ENCODE results near the gene TPD52L2.
A peak's percentile ranks its signal among the peaks of the same experiment; 100 is the strongest.
"Not testable (repeated sequence)": the region's sequence is repeated elsewhere in the genome, so short reads cannot be mapped to it uniquely, and the experiment has no call there.

The TPD52L2 gene

GRCh38 chr20:63855363-63856097 lies 9.5 kb upstream of the TPD52L2 start:
- no peak for DNase-seq (ENCODE audit: low read depth in 1 of 2, low spot score in 1 of 2)

DNA sequence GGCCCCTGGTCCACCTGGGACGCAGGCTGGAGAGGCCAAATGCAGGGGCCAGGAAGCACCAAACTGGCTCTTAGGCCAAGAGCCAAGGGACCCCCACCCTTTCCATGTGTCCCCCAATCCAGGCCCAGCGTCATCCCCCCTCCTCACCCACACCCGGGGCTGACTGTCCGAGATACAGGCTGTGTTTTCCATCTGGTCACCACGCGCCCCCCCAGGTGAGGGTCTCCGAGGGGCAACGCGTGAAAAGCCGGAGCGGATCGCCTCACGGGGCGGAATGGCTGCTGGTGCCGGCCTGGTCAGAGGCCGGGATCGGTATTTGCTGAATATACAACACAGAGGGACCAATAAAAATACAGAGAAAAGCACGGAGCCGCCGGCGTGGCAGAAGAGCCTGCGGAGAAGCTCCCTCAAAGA lies 9.0 kb upstream of the TPD52L2 start:
- no peak for DNase-seq (ENCODE audit: low read depth in 1 of 2, low spot score in 1 of 2)

- DNase-seq (ENCODE audit: low read depth in 1 of 2, low spot score in 1 of 2): no peak
These were observed 7.2 kb upstream of the TPD52L2 start for GRCh38 chr20:63857764-63858392.

- DNase-seq (ENCODE audit: low read depth in 1 of 2, low spot score in 1 of 2): no peak
These were observed 6.5 kb upstream of the TPD52L2 start for GRCh38 chr20:63858393-63859165.

- no peak for DNase-seq (ENCODE audit: low read depth in 1 of 2, low spot score in 1 of 2)
These were observed 5.8 kb upstream of the TPD52L2 start for GRCh38 chr20:63859166-63859699.

- no peak for DNase-seq (ENCODE audit: low read depth in 1 of 2, low spot score in 1 of 2)
These were observed 4.6 kb upstream of the TPD52L2 start for GRCh38 chr20:63860325-63861051.

DNA sequence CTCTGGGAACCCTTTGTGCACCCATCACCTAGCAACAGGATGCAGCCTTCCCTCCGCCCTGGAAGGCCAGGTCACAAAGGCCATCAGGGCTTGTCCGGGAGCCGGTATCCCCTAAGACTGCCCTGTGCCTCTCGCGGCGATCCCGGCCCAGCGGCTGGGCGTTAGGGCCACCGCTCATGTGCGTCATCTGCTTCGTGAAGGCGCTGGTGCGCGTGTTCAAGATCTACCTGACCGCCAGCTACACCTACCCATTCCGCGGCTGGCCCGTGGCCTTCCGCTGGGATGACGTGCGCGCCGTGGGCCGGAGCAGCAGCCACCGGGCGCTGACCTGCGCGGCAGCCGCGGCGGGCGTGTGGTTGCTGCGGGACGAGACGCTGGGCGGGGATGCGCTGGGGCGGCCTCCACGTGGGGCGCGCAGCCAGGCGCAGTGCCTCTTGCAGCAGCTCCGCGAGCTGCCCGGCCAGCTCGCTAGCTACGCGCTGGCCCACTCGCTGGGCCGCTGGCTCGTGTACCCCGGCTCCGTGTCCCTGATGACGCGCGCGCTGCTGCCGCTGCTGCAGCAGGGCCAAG lies 3.6 kb upstream of the TPD52L2 start, which contains the start of gene ABHD16B:
TSS of gene ABHD16B (plus strand) at position 134 of the 570 bp plus-strand sequence. CDS start at position 177, 43 bp downstream.
- DNase-seq (ENCODE audit: low read depth in 1 of 2, low spot score in 1 of 2): no peak

GRCh38 chr20:63861981-63862901 lies 2.8 kb upstream of the TPD52L2 start:
- DNase-seq (ENCODE audit: low read depth in 1 of 2, low spot score in 1 of 2): no peak

DNA sequence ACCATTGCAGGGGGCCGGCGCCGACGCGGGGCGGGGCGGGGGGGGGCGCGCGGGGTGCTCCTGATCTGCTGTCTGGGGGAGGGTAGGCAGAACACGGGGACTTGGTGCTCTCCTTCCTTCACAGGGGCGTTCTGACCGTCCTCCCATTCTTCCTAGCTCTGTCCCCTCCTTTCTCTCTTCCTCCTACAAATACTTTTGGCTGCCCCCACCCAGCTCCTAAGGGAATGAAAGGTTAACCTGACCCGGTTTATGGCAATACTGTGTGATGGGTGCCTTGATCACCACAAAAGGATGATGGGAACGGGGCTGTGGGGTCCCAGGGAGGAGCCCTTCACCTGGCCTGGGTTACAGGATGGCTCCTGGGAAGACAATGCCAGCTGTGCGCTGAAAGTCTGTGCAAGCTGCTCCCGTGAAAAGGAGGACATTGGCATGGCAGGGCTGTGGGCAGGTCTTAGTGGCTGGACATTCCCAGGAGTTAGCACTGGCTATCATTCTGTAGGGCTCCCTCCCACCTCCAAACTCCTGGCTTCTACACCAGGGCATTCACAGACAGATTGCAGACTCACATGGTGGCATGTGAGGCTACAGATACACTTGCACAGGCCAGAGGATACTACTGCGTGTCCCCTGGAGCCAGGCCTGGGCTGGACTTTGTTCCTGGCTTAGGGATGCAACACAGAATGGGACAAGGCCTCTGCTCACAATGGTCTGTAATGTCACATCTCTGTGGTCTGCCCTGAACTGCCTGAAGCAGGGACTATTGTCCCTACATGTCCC lies 1.9 kb upstream of the TPD52L2 start:
- no peak for DNase-seq (ENCODE audit: low read depth in 1 of 2, low spot score in 1 of 2)

DNA sequence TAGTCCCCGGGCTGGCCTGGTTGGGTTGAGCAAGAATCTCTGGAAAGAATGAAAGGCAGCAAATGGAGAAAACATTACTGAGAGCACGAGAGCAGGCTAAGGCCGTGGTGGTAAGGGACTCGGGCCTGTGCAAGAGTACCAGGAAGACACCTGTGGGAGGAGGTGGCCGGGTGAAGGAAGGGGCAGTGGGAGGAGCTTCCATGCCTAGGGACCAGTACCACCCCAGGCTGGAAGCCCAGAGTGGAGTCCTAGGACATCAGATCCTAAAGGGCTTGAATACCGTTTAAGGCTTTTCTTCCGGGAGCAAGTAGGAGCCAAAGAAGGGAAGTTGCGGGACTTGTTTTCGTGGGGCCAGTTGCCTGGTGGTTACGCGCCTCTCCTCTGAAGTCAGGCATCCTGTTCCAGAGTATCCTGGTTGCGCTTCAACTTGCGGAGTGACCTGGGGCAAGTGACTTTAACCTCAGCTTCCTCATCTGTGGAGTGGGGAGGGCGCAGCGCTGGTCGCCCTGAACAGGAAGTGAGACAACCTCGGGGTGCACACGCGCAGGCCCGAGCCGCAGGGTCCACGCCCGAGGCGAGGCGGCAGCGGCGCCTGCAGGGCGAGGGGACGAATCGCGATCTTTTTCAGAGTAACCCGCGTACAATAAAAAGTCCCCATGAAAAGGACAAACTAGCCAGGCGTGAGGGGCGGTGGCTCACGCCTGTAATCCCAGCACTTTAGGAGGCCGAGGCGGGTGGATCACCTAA lies 1.1 kb upstream of the TPD52L2 start:
- peak; percentile 60 to 69 for DNase-seq (ENCODE audit: low read depth in 1 of 2, low spot score in 1 of 2)

- no peak for DNase-seq (ENCODE audit: low read depth in 1 of 2, low spot score in 1 of 2)
These were observed 509 bp upstream of the TPD52L2 start for GRCh38 chr20:63864545-63864977.

GRCh38 chr20:63867042-63867441 lies 2.0 kb downstream of the TPD52L2 start:
- DNase-seq (ENCODE audit: low read depth in 1 of 2, low spot score in 1 of 2): not testable (repeated sequence)

GRCh38 chr20:63868264-63868663 lies 3.2 kb downstream of the TPD52L2 start:
- DNase-seq (ENCODE audit: low read depth in 1 of 2, low spot score in 1 of 2): no peak

DNA sequence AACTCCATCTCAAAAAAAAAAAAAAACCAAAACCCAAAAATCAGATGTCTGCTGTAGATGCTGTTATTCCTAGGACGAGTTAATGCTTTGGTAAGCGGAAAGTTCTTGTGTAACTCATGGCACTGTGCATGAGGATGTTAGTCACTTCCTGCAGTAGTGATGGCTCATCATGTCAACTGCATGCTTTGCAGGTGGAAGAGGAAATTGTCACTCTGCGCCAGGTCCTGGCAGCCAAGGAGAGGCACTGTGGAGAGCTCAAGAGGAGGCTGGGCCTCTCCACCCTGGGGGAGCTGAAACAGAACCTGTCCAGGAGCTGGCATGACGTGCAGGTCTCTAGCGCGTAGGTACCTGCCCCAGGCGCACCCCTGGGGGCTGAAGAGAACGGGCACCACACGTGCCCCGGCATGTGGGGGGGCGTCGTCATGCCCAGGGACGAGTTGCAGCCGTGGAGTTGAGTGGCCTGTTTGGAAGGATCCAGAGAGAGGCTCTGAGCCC lies 8.5 kb downstream of the TPD52L2 start:
- no peak for DNase-seq (ENCODE audit: low read depth in 1 of 2, low spot score in 1 of 2)

- DNase-seq (ENCODE audit: low read depth in 1 of 2, low spot score in 1 of 2): not testable (repeated sequence)
These were observed 9.2 kb downstream of the TPD52L2 start for GRCh38 chr20:63874241-63874640.

DNA sequence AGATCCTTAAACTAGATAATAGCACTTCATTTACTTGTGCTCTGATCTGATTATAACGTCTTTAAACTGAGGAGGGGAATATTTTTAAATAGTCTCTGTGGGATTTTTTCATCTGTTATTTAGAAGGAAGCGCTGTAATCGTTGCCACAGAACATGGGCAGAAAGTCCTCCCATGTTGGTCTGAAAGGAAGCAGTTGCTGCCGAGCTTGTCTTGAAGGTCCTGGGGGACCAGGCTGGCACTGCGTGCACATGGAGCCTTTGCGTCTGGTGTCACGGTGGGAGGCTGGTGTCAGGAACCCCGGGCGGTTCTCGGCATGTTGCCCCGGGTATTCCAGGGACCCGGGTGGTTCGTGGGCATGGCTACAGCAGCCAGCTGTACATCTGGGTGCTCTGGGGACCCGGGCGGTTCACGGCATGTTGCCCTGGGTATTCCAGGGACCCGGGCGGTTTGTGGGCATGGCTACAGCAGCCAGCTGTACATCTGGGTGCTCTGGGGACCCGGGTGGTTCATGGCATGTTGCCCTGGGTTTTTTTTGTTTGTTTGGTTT lies 11.5 kb downstream of the TPD52L2 start:
- no peak for DNase-seq (ENCODE audit: low read depth in 1 of 2, low spot score in 1 of 2)

DNA sequence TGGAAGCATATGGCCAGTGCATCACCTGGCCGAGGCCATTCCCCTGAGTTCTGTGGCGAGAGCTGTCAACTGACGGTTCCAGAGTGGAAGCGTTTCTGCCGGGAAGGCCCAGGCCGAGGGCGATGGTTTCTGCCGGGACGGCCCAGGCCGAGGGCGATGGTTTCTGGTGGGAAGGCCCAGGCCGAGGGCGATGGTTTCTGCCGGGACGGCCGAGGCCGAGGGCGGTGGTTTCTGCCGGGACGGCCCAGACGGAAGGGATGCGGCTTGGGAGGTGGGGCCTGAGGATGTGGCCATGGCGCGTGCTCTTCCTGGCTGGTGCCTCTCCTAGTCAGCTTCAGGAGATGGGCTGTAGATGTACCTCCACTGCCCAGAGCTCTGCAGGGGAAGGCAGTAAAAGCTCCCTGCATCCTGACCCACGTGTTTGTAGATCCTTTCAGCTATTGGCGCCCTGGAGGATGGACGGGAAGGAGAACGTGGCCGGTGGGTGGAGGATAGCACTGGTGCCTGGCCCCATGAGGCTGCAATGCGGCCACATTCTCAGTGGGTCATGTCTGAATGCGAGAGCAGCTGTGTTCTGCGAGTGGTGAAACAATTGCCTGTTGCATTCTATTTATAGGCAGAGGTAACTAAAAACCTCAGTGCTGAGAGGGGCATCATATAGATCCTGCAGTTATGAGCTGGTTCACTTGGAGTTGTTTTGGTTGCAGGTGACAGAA lies 12.8 kb downstream of the TPD52L2 start:
- no peak for DNase-seq (ENCODE audit: low read depth in 1 of 2, low spot score in 1 of 2)

All from activated T-helper 1 cell treated with anti-CD3 and anti-CD28 coated beads, Interleukin-2, amount 50 U/mL, for 16 hours (primary cell).